Measurements from ENCODE around the gene SPACA6. TPM values are rescaled to one million over a fixed set of nuclear protein-coding genes. Genes with fewer than 3 reads are reported as not detected.
"Not testable (repeated sequence)": the region's sequence is repeated elsewhere in the genome, so short reads cannot be mapped to it uniquely, and the experiment has no call there.

SPACA6 gene
- 8.7 and 10.7 TPM in 2 replicates for total RNA-seq (2014; rRNA removed; shearing (Covaris generic))

- peaks cover 62% of the 10 kb centered on the region for H3K36me3 ChIP-seq
- no peak within 1 kb of the TSS for H3K27ac ChIP-seq
- H3K27me3 ChIP-seq (replicated peaks), result no peaks in the 10 kb centered on the region
- peaks cover 16% of the 10 kb centered on the region for H3K4me1 ChIP-seq (replicated peaks)
- DNase-seq (ENCODE audit: low read depth in 1 of 2, low spot score in 2 of 2), result no peak
- H3K4me3 ChIP-seq, result no peak within 1 kb of the TSS
- H3K9me3 ChIP-seq (replicated peaks), result no peaks in the 10 kb centered on the region
Measured at GRCh38 chr19:51693260-51693659, at the start of gene SPACA6. Gene SPACA6, plus strand, starts transcription at chr19:51693330. Its CDS starts 197 bp downstream, at chr19:51693527.

GRCh38 chr19:51644636-51645271 is 48.4 kb upstream of the SPACA6 start:
- Histone ChIP-seq H3K27me3 (replicated peaks) (0 out of 2 replicates have a peak, but pooled peaks cover 4% of the 10 kb centered on the region), H3K27ac (no peak overlapping the region), H3K36me3 (no peaks in the 10 kb centered on the region), H3K4me1 (replicated peaks) (no peaks in the 10 kb centered on the region), H3K4me3 (no peak overlapping the region), H3K9me3 (replicated peaks) (no peaks in the 10 kb centered on the region)
- no peak for DNase-seq (ENCODE audit: low read depth in 1 of 2, low spot score in 2 of 2)

GRCh38 chr19:51646730-51647129 is 46.4 kb upstream of the SPACA6 start, which contains the start of gene SIGLEC14:
Gene SIGLEC14, minus strand, starts transcription at chr19:51646825. Its CDS starts 66 bp downstream, at chr19:51646759.
- H3K4me3 ChIP-seq; H3K4me1 ChIP-seq (replicated peaks); H3K27me3 ChIP-seq (replicated peaks); DNase-seq (ENCODE audit: low read depth in 1 of 2, low spot score in 2 of 2); H3K27ac ChIP-seq; H3K36me3 ChIP-seq; H3K9me3 ChIP-seq (replicated peaks): not testable (repeated sequence)

GRCh38 chr19:51647318-51647717 is 45.8 kb upstream of the SPACA6 start:
- H3K4me3 ChIP-seq, result no peak overlapping the region
- no peak for DNase-seq (ENCODE audit: low read depth in 1 of 2, low spot score in 2 of 2)
- no peak overlapping the region for H3K27ac ChIP-seq
- H3K27me3 ChIP-seq (replicated peaks), result 0 out of 2 replicates have a peak, but pooled peaks cover 4% of the 10 kb centered on the region
- H3K4me1 ChIP-seq (replicated peaks), result no peaks in the 10 kb centered on the region
- H3K9me3 ChIP-seq (replicated peaks), result no peaks in the 10 kb centered on the region
- H3K36me3 ChIP-seq, result no peaks in the 10 kb centered on the region

- DNase-seq (ENCODE audit: low read depth in 1 of 2, low spot score in 2 of 2), result no peak
- no peaks in the 10 kb centered on the region for H3K4me1 ChIP-seq (replicated peaks)
- 0 out of 2 replicates have a peak, but pooled peaks cover 4% of the 10 kb centered on the region for H3K27me3 ChIP-seq (replicated peaks)
- no peak overlapping the region for H3K27ac ChIP-seq
- no peaks in the 10 kb centered on the region for H3K9me3 ChIP-seq (replicated peaks)
- H3K36me3 ChIP-seq, result no peaks in the 10 kb centered on the region
- H3K4me3 ChIP-seq, result no peak overlapping the region
Measured at GRCh38 chr19:51651216-51651846, 41.8 kb upstream of the SPACA6 start.

- Histone ChIP-seq H3K9me3 (replicated peaks) (no peaks in the 10 kb centered on the region), H3K27me3 (replicated peaks) (0 out of 2 replicates have a peak, but pooled peaks cover 2% of the 10 kb centered on the region), H3K4me1 (replicated peaks) (no peaks in the 10 kb centered on the region), H3K4me3 (no peak overlapping the region), H3K27ac (no peak overlapping the region), H3K36me3 (no peaks in the 10 kb centered on the region)
- no peak for DNase-seq (ENCODE audit: low read depth in 1 of 2, low spot score in 2 of 2)
Measured at GRCh38 chr19:51652266-51652665, 40.9 kb upstream of the SPACA6 start.

GRCh38 chr19:51653162-51653561 is 40.0 kb upstream of the SPACA6 start:
- H3K4me1 ChIP-seq (replicated peaks), result no peaks in the 10 kb centered on the region
- H3K36me3 ChIP-seq, result no peaks in the 10 kb centered on the region
- no peak overlapping the region for H3K27ac ChIP-seq
- H3K27me3 ChIP-seq (replicated peaks), result no peaks in the 10 kb centered on the region
- H3K9me3 ChIP-seq (replicated peaks), result no peaks in the 10 kb centered on the region
- DNase-seq (ENCODE audit: low read depth in 1 of 2, low spot score in 2 of 2), result no peak
- no peak overlapping the region for H3K4me3 ChIP-seq

- H3K4me3 ChIP-seq, result no peak overlapping the region
- DNase-seq (ENCODE audit: low read depth in 1 of 2, low spot score in 2 of 2), result no peak
- no peaks in the 10 kb centered on the region for H3K36me3 ChIP-seq
- no peaks in the 10 kb centered on the region for H3K27me3 ChIP-seq (replicated peaks)
- H3K27ac ChIP-seq, result no peak overlapping the region
- no peaks in the 10 kb centered on the region for H3K9me3 ChIP-seq (replicated peaks)
- H3K4me1 ChIP-seq (replicated peaks), result no peaks in the 10 kb centered on the region
Measured at GRCh38 chr19:51654783-51655182, 38.3 kb upstream of the SPACA6 start.

- Histone ChIP-seq H3K36me3 (no peaks in the 10 kb centered on the region), H3K4me1 (replicated peaks) (no peaks in the 10 kb centered on the region), H3K27me3 (replicated peaks) (no peaks in the 10 kb centered on the region), H3K27ac (no peak overlapping the region), H3K4me3 (no peak overlapping the region), H3K9me3 (replicated peaks) (no peaks in the 10 kb centered on the region)
- peak; percentile 28 to 61 for DNase-seq (ENCODE audit: low read depth in 1 of 2, low spot score in 2 of 2)
Measured at GRCh38 chr19:51660975-51661600, 32.0 kb upstream of the SPACA6 start.

GRCh38 chr19:51663650-51664049 is 29.5 kb upstream of the SPACA6 start:
- H3K36me3 ChIP-seq, result no peaks in the 10 kb centered on the region
- no peak overlapping the region for H3K4me3 ChIP-seq
- H3K27ac ChIP-seq, result no peak overlapping the region
- H3K27me3 ChIP-seq (replicated peaks), result no peaks in the 10 kb centered on the region; the same call in 1 of the 2 replicates
- H3K9me3 ChIP-seq (replicated peaks), result no peaks in the 10 kb centered on the region
- H3K4me1 ChIP-seq (replicated peaks), result no peaks in the 10 kb centered on the region
- no peak for DNase-seq (ENCODE audit: low read depth in 1 of 2, low spot score in 2 of 2)

GRCh38 chr19:51664131-51664530 is 29.0 kb upstream of the SPACA6 start:
- DNase-seq (ENCODE audit: low read depth in 1 of 2, low spot score in 2 of 2), result no peak
- Histone ChIP-seq H3K4me1 (replicated peaks) (no peaks in the 10 kb centered on the region), H3K27me3 (replicated peaks) (no peaks in the 10 kb centered on the region; the same call in 1 of the 2 replicates)

GRCh38 chr19:51664997-51665396 is 28.1 kb upstream of the SPACA6 start:
- Histone ChIP-seq H3K27ac (no peak overlapping the region), H3K9me3 (replicated peaks) (no peaks in the 10 kb centered on the region), H3K4me1 (replicated peaks) (no peaks in the 10 kb centered on the region), H3K36me3 (no peaks in the 10 kb centered on the region), H3K4me3 (no peak overlapping the region), H3K27me3 (replicated peaks) (no peaks in the 10 kb centered on the region; the same call in 1 of the 2 replicates)
- no peak for DNase-seq (ENCODE audit: low read depth in 1 of 2, low spot score in 2 of 2)

More at GRCh38 chr19:51664131-51664530, 29.0 kb upstream of the SPACA6 start:
- Histone ChIP-seq H3K4me3 (no peak overlapping the region), H3K36me3 (no peaks in the 10 kb centered on the region), H3K27ac (no peak overlapping the region), H3K9me3 (replicated peaks) (no peaks in the 10 kb centered on the region)

- no peak for DNase-seq (ENCODE audit: low read depth in 1 of 2, low spot score in 2 of 2)
- Histone ChIP-seq H3K27ac (no peak overlapping the region), H3K4me1 (replicated peaks) (no peaks in the 10 kb centered on the region), H3K36me3 (no peaks in the 10 kb centered on the region), H3K9me3 (replicated peaks) (no peaks in the 10 kb centered on the region), H3K27me3 (replicated peaks) (no peaks in the 10 kb centered on the region; the same call in 1 of the 2 replicates), H3K4me3 (no peak overlapping the region)
Measured at GRCh38 chr19:51668216-51668615, 24.9 kb upstream of the SPACA6 start.
